Lower leg skin (tissue), 4 donors: ENCODE results near the gene PDE3B. TPM values are rescaled to one million over a fixed set of nuclear protein-coding genes. Genes with fewer than 3 reads are reported as not detected.
A peak's percentile ranks its signal among the peaks of the same experiment; 100 is the strongest.
"Not testable (repeated sequence)": the region's sequence is repeated elsewhere in the genome, so short reads cannot be mapped to it uniquely, and the experiment has no call there.

Experiments used
- DNase-seq, 2 donors: peaks; one replicate each; pipeline ENCODE4 v3.0.0-alpha.2; 2019; ENCODE audit warnings: low spot score in 2 of 2
- H3K4me3 ChIP-seq: fragments of 200-600 bp; sonication (generic); 2 replicates; pipeline ENCODE4 v1.5.1; 2017; ENCODE audit warnings: mild to moderate bottlenecking, low read depth; ENCODE audit not compliant: poor library complexity, severe bottlenecking
- CTCF ChIP-seq, 3 donors: fragments of 450-650 bp; IDR thresholded peaks; one replicate each; pipeline ENCODE4 v1.5.1; 2016; ENCODE audit warnings: antibody characterized with exemption in 3 of 3, mild to moderate bottlenecking in 3 of 3, moderate library complexity in 2 of 3
- POLR2A ChIP-seq, 2 donors: fragments of 450-650 bp; IDR thresholded peaks; one replicate each; pipeline ENCODE4 v1.6.1; 2016 to 2017; ENCODE audit warnings: antibody characterized with exemption in 2 of 2, mild to moderate bottlenecking in 1 of 2, moderate library complexity in 1 of 2
- WGBS, 2 donors: methylation state at CpG; one replicate each; pipeline ENCODE4 v1.1.5; 2018; 5-methylcytosine and 5-hydroxymethylcytosine counted together
- intact Hi-C: fragments of 100-400 bp; cut with DNase I; formaldehyde crosslinking; loops from one replicate; pipeline ENCODE4 v1.15.0; 2023; ENCODE audit warnings: low total_unique reads
- total RNA-seq, 4 donors: library from RNA; depleted of rRNA; stranded (reverse); fragments of >200 nt; gene quantifications; one replicate each; pipeline ENCODE4 v1.1.0, GENCODE V29; 2016

The PDE3B gene
- total RNA-seq: 1 to 10 TPM in 3 of 4 donors, under 1 TPM in 1; 0.88 to 4.3 (median 2.1) TPM

GRCh38 chr11:14643697-14644225, at the start of gene PDE3B:
Gene PDE3B (plus strand): TSS chr11:14643804. CDS start chr11:14644076, 272 bp downstream.
- intact Hi-C loops: no loop called here
- TF ChIP-seq POLR2A (IDR thresholded peaks at IDR 0.05): no peak
- no peak for TF ChIP-seq CTCF (IDR thresholded peaks at IDR 0.05)
- 1% methylated on average over 30 of the region's 59 CpGs; no CpG with 5 or more reads in 1 of the 2 donors for WGBS, 2 donors
- peak; percentile 40 to 91 for DNase-seq
- H3K4me3 ChIP-seq: peak within 1 kb of the TSS; percentile 65

- intact Hi-C loops, DNase-seq, H3K4me3 ChIP-seq: not testable (repeated sequence)
- 58 to 60% methylated on average over 1 of the region's 1 CpG for WGBS, 2 donors
These were observed 48.3 kb upstream of the PDE3B start for GRCh38 chr11:14595261-14595660.

- DNase-seq: no peak
- intact Hi-C loops: no loop called here
- H3K4me3 ChIP-seq: no peak overlapping the region
- TF ChIP-seq POLR2A (IDR thresholded peaks at IDR 0.05): no peak
- no peak for TF ChIP-seq CTCF (IDR thresholded peaks at IDR 0.05)
These were observed 35.9 kb upstream of the PDE3B start for GRCh38 chr11:14607713-14608112.

- intact Hi-C loops: no loop called here
- no peak for TF ChIP-seq CTCF (IDR thresholded peaks at IDR 0.05)
- WGBS, 2 donors: 90 to 97% methylated on average over 1 of the region's 1 CpG
- DNase-seq: no peak
- H3K4me3 ChIP-seq: no peak overlapping the region
These were observed 33.7 kb upstream of the PDE3B start for GRCh38 chr11:14609902-14610301.

GRCh38 chr11:14611939-14612338, 31.7 kb upstream of the PDE3B start:
- DNase-seq: no peak
- TF ChIP-seq CTCF (IDR thresholded peaks at IDR 0.05): no peak
- TF ChIP-seq POLR2A (IDR thresholded peaks at IDR 0.05): no peak
- intact Hi-C loops: no loop called here
- no peak overlapping the region for H3K4me3 ChIP-seq

GRCh38 chr11:14612694-14613093, 30.9 kb upstream of the PDE3B start:
- TF ChIP-seq CTCF (IDR thresholded peaks at IDR 0.05) (no peak), POLR2A (IDR thresholded peaks at IDR 0.05) (no peak)
- H3K4me3 ChIP-seq: no peak overlapping the region
- 81 to 91% methylated on average over 2 of the region's 2 CpGs for WGBS, 2 donors
- intact Hi-C loops: no loop called here
- DNase-seq: no peak
